Fibroblast of the conjunctiva (primary cell): Measurements from ENCODE around the gene PGLYRP4.

Experiments
- DNase-seq: peaks from one replicate; pipeline ENCODE4 v3.0.0-alpha.2; 2010; ENCODE audit warnings: low read depth

Gene PGLYRP4

DNA sequence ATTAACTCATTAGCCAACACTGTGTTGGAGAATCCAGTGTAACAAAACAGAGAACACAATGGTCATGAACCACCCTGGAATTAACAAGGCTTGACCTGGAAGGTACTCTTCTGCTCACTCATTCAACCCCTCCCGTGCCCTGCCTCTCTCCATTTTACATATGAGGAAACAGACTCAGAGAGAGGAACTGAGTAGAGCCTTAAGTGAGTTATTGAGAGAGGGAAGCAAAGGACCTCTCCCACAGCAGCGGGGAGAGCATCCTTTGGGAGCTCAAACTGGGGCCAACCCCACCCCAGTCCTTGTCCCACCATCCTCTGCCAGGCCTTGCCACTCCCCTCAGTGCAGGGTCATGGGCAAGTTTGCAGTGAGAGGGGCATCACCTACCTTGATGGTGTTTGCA, 25.4 kb upstream of the PGLYRP4 start:
- DNase-seq: no peak

- no peak for DNase-seq
Observed at GRCh38 chr1:153372571-153372970, 23.9 kb upstream of the PGLYRP4 start.

- DNase-seq: no peak
Observed at GRCh38 chr1:153371231-153371630, 22.6 kb upstream of the PGLYRP4 start.

DNA sequence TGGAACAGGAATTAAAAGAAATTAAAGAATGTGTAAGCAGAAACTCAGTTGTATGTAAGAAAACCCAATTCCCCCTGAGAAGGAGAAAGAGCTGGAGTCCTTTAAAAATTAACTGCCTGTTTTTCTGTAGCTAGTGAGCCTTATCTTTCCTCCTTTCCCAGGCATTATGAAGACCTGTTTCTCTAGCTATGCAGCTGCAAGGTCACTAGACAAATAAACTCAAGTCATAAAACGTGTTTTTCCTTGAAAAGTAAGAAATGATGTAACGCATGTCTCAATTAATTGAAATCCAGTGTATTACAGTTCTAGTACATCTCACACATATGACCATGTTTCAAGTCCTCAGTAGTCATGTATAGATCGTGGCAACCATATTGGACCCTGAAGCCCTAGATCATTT, 21.5 kb upstream of the PGLYRP4 start:
- DNase-seq: no peak

DNA sequence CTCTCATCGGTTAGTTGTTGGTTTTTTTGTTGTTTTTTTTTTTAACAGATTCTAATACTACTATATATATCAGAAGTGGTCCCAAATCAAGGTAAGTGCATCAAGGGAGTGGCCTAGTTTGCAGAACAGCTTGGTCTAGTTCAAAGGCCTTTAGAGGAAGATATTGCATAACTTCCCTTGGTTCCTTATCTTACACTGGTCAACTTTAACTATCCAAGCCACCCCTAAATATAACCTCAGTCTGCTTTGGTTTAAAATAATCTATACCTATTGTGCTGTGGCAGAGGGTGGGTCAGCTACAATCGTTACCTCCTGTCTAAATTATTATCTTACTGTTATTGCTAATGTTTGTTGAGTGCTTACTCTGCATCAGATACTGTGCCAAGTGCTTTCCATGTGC, 19.9 kb upstream of the PGLYRP4 start:
- no peak for DNase-seq

DNA sequence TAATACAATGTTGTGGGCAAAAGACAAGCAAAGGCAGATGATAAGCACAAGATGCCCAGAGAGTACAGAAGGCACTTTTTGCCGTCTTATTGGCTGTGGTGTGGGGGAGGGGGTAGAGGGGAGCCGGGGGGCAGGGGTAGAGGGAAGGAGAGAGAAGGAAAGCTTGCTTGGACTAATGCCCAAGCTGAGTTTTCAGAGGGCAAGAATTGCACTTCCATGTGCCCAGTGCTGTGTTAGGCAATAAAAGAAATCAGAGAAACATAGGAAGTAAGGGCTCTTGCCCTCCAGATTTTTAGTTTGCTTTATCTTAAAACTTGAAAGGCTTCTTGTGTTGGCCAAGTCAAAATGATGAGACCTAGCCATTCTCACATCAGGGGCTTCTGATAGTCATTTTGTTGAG, 18.4 kb upstream of the PGLYRP4 start:
- no peak for DNase-seq

GRCh38 chr1:153366261-153366660, 17.6 kb upstream of the PGLYRP4 start:
- DNase-seq: no peak

DNA sequence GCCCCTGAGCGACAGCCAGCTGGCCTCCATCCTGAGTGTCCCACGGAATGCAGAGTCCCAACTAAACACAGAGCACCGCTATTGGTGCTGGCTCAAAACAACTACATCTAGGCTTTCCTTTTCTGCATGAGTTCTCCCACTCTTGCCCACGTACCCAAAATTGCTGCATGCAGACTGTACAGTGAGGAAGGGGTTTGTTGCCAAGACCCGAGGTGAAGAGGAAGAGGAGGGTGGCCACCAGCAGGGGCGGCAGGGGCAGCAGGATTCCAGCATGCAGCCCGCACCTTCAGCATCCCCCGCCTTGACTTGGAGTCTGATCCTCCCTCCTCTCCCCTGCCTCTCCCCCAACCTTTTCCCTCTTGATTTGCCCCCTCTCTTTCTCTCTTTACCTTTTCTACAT, 17.1 kb upstream of the PGLYRP4 start:
- DNase-seq: no peak

DNA sequence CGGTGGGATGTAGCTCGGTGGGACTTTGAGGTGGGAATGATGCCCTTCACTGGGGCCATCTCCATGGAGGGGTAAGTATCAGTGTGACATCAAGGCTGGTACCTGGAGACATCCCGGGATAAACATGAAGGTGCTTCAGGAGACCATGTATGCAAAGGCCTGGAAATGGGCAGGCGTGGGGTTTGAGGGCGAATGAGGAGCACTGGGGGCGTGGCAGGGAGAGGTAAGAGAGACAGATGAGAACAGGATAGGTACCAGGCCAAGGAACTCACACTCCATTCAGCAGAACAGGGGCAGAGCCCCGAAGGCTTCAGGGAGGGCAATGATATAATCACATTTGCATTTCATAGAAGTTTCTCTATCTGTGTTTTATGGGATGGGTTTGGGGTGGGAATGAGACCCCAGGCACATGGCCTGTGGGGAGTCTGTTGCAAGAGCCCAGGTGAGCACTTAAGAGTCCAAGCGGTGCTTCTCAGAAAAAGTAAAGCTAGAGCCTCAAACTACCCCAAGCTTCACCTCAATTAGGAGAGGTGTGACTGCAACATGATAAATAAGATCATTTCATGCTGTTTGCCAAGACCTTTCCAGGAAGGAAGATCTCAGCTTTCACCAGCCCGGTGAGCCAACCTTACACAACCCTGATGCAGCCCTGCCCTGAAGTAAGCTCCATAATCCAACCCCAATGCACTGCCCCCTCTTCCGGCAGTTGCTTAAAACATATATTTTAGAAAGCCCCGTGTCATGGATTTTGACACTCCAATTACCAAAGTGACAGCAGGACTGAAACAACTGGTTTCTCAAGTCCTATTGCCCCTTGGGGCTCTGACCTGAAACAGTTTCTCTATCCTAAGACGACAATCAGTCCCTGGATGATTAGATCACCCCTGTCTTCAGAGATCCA, 16.4 kb upstream of the PGLYRP4 start:
- DNase-seq: no peak

DNA sequence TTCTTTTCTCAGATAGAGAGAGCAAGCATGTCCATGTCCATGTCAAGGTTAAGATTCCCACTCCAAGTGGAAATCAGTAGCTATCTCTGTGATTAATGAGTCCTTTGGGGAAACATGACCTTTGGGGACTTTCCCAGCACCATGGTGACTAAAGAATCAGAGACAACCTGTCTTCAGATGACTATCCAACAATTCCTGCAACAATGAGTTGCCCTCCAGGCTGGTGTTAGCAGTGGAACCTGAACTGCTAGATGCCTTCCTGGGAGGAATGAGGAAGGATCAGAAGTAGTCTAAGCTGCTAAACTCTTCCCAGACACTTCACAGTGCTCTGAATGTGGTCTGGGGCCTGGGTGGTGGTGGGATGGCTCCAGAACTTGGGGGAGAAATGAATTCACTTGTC, 15.5 kb upstream of the PGLYRP4 start:
- DNase-seq: no peak

GRCh38 chr1:153363641-153364040, 15.0 kb upstream of the PGLYRP4 start:
- no peak for DNase-seq

GRCh38 chr1:153362187-153362775, 13.6 kb upstream of the PGLYRP4 start:
- DNase-seq: no peak

DNA sequence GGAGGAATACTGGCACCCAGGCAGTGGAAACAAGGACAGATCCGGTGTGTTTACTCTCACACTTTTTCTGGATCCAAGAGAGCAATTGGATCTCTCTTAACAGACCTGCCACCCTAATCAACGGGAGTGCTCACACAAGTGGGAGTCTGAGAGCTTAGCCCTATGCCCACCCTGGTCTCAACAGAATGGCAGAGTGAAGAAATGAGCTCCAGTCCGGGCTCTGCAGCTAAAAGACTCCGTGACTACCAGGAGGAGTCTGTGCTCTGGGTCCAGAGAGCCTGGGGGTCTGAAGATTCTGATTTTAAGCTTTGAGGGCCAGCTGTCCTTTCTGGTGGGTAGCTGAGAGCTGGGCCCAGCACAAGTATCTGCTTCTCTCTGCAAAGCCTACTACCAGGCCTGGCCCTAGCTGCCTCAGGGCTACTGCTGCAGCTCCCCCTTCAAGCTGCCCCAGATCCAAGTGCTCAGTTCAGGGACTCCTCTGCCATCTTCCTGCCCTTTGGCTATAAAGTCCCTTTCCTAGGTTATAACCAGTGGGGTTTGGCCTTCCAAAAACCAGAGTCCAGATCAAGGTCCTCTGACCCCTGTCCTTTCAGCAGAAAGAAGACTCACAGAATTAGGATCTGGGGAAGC, 13.0 kb upstream of the PGLYRP4 start:
- DNase-seq: no peak

DNA sequence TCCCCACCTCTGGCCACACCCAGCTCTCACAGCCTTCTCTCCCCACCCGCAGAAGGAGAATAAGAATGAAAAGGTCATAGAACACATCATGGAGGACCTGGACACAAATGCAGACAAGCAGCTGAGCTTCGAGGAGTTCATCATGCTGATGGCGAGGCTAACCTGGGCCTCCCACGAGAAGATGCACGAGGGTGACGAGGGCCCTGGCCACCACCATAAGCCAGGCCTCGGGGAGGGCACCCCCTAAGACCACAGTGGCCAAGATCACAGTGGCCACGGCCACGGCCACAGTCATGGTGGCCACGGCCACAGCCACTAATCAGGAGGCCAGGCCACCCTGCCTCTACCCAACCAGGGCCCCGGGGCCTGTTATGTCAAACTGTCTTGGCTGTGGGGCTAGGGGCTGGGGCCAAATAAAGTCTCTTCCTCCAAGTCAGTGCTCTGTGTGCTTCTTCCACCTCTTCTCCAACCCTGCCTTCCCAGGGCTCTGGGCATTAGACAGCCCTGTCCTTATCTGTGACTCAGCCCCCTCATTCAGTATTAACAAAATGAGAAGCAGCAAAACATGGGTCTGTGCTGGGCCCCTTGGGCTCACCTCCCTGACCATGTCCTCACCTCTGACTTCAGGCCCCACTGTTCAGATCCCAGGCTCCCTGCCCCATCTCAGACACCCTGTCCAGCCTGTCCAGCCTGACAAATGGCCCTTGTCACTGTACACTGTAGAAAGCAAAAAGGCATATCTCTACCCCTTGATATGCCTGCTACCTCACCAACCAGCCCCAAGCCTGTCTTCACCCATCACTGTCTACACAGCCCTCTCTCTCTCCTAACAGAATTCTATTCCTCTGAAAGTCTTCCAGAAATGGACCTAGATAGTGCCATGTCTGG, 12.2 kb upstream of the PGLYRP4 start:
- DNase-seq: no peak

DNA sequence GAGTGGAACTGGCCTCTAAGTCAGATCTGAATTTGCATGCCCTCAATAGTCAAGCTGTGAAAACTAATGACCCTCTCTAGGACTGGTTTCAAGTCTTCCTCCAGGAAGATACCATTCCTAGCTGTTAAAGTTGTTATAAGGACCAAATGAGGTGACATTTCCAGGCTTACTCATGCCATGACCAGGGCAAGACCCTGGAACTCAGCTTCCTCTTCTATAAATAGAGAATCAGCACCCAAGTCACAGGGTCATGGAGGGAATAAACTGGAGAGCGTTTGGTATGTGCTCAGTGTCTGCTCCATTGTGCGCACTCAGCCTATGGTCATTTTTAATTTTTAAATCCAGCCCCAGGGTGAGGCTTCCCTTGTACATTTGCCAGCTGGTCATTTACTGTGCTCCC, 11.5 kb upstream of the PGLYRP4 start:
- DNase-seq: no peak

DNA sequence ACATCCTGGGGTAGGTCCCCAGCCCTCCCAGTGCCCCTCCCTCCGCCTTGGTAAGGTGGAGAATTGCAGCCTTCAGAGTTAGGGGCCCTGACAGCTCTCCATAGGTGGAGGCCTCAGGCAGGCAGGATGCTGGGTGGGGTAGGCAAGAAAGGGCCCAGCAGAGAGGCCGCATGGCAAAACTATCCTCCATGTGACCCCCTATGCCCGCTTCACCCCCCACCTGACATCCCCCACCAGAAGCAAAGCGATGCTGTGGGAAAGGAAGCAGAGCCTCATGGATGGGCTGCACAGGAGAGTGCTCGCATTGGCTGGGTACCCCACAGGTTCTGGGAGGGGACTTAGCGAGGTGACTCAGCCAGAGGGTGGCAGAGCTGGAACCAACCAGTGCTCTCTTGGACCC, 10.6 kb upstream of the PGLYRP4 start:
- no peak for DNase-seq

- DNase-seq: no peak
Observed at GRCh38 chr1:153358691-153358975, 10.0 kb upstream of the PGLYRP4 start.

- no peak for DNase-seq
Observed at GRCh38 chr1:153357853-153358690, 9.4 kb upstream of the PGLYRP4 start, which contains the start of gene S100A9. S100A9 (plus strand) TSS chr1:153357854; CDS start chr1:153358284, 430 bp downstream.

- DNase-seq: no peak
Observed at GRCh38 chr1:153357076-153357852, 8.6 kb upstream of the PGLYRP4 start.

- DNase-seq: no peak
Observed at GRCh38 chr1:153356392-153357075, 7.9 kb upstream of the PGLYRP4 start.
